Measurements from ENCODE around the gene REEP1. TPM values are rescaled to one million over a fixed set of nuclear protein-coding genes. Genes with fewer than 3 reads are reported as not detected.

Gene REEP1
- total and polyA plus RNA-seq, 2 experiments from 2014 or later = 21.5 to 26.5 TPM

- 49% methylated on average over 4 of the region's 4 CpGs for WGBS (ENCODE audit: low lambda C conversion rate, missing lambda C conversion rate)
- Histone ChIP-seq H3K4me3 (no peak overlapping the region), H3K36me3 (replicated peaks; ENCODE audit: insufficient read depth, low read depth) (no peaks in the 10 kb centered on the region), H3K79me2 (no peaks in the 10 kb centered on the region), H3K9me3 (ENCODE audit: low read depth) (no peaks in the 10 kb centered on the region), H3K27me3 (no peaks in the 10 kb centered on the region), H4K20me1 (ENCODE audit: insufficient read depth, poor library complexity, severe bottlenecking) (no peaks in the 10 kb centered on the region), H3K4me2 (no peak overlapping the region), H3K27ac (no peak overlapping the region), H3K9me2 (replicated peaks; ENCODE audit: insufficient read depth) (no peaks in the 10 kb centered on the region), H3K4me1 (ENCODE audit: insufficient read depth) (no peaks in the 10 kb centered on the region), H2AFZ (no peak overlapping the region)
- no peak for DNase-seq (ENCODE audit: low spot score)
- TF ChIP-seq CTCF (IDR thresholded peaks at IDR 0.05; ENCODE audit: poor library complexity) (no peak), EZH2 (IDR thresholded peaks at IDR 0.05; ENCODE audit: borderline replicate concordance) (no peak), EZH2phosphoT487 (IDR thresholded peaks at IDR 0.05; ENCODE audit: low read depth, severe bottlenecking, unreplicated experiment) (no peak)
These were observed 104.0 kb downstream of the REEP1 start for GRCh38 chr2:86233436-86233835.

GRCh38 chr2:86232910-86233309 lies 104.5 kb downstream of the REEP1 start:
- TF ChIP-seq EZH2 (IDR thresholded peaks at IDR 0.05; ENCODE audit: borderline replicate concordance) (no peak), CTCF (IDR thresholded peaks at IDR 0.05; ENCODE audit: poor library complexity) (no peak), EZH2phosphoT487 (IDR thresholded peaks at IDR 0.05; ENCODE audit: low read depth, severe bottlenecking, unreplicated experiment) (no peak)

GRCh38 chr2:86232373-86232784 lies 105.0 kb downstream of the REEP1 start:
- no peak for TF ChIP-seq EZH2 (IDR thresholded peaks at IDR 0.05; ENCODE audit: borderline replicate concordance)
- no peak for TF ChIP-seq EZH2phosphoT487 (IDR thresholded peaks at IDR 0.05; ENCODE audit: low read depth, severe bottlenecking, unreplicated experiment)
- no peak for TF ChIP-seq CTCF (IDR thresholded peaks at IDR 0.05; ENCODE audit: poor library complexity)
- no peak for DNase-seq (ENCODE audit: low spot score)
- Histone ChIP-seq H3K4me1 (ENCODE audit: insufficient read depth) (no peaks in the 10 kb centered on the region), H2AFZ (no peak overlapping the region), H3K36me3 (replicated peaks; ENCODE audit: insufficient read depth, low read depth) (no peaks in the 10 kb centered on the region), H4K20me1 (ENCODE audit: insufficient read depth, poor library complexity, severe bottlenecking) (no peaks in the 10 kb centered on the region), H3K9me2 (replicated peaks; ENCODE audit: insufficient read depth) (no peaks in the 10 kb centered on the region), H3K79me2 (no peaks in the 10 kb centered on the region), H3K4me2 (no peak overlapping the region), H3K9me3 (ENCODE audit: low read depth) (no peaks in the 10 kb centered on the region), H3K4me3 (no peak overlapping the region), H3K27me3 (no peaks in the 10 kb centered on the region), H3K27ac (no peak overlapping the region)
- 92% methylated on average over 15 of the region's 15 CpGs for WGBS (ENCODE audit: low lambda C conversion rate, missing lambda C conversion rate)

More at GRCh38 chr2:86232910-86233309, 104.5 kb downstream of the REEP1 start:
- Histone ChIP-seq H3K9me3 (ENCODE audit: low read depth) (no peaks in the 10 kb centered on the region), H3K4me3 (no peak overlapping the region), H3K27ac (no peak overlapping the region), H3K27me3 (no peaks in the 10 kb centered on the region), H3K9me2 (replicated peaks; ENCODE audit: insufficient read depth) (no peaks in the 10 kb centered on the region), H3K4me1 (ENCODE audit: insufficient read depth) (no peaks in the 10 kb centered on the region), H2AFZ (no peak overlapping the region), H3K79me2 (no peaks in the 10 kb centered on the region), H3K4me2 (no peak overlapping the region), H3K36me3 (replicated peaks; ENCODE audit: insufficient read depth, low read depth) (no peaks in the 10 kb centered on the region), H4K20me1 (ENCODE audit: insufficient read depth, poor library complexity, severe bottlenecking) (no peaks in the 10 kb centered on the region)
- WGBS (ENCODE audit: low lambda C conversion rate, missing lambda C conversion rate) = 90% methylated on average over 6 of the region's 6 CpGs
- DNase-seq (ENCODE audit: low spot score) = no peak

All from hepatocyte (in vitro differentiated cells).